ENCODE results near the gene ANKRD42.

- TF ChIP-seq CTCF (conservative IDR thresholded peaks at IDR 0.05 in 1 of 2, IDR thresholded peaks at IDR 0.05 in 1 of 2; ENCODE audit: low read depth in 1 of 2, low read length in 2 of 2), result no peak
- TF ChIP-seq EZH2 (IDR thresholded peaks at IDR 0.05; ENCODE audit: low read length, missing control alignments), result no peak
These were observed 11.7 kb upstream of the ANKRD42 start for GRCh38 chr11:83181815-83182214.
